NK-92 (cell line): Measurements from ENCODE around the gene TBC1D9B.

Experiments
- DNase-seq: peaks from one replicate; lab custom pipeline; 2025; ENCODE audit not compliant: unreplicated experiment; lab: John Stamatoyannopoulos, UW

Gene TBC1D9B

GRCh38 chr5:179907556-179908324 is at the start of gene TBC1D9B:
Gene TBC1D9B, minus strand, starts transcription at chr5:179907897. Its CDS starts 76 bp downstream, at chr5:179907821.
- DNase-seq: no peak

GRCh38 chr5:179955630-179956029 is 47.9 kb upstream of the TBC1D9B start:
- DNase-seq: no peak

- no peak for DNase-seq
Observed at GRCh38 chr5:179955062-179955461, 47.4 kb upstream of the TBC1D9B start.

- no peak for DNase-seq
Observed at GRCh38 chr5:179954434-179954833, 46.7 kb upstream of the TBC1D9B start.

GRCh38 chr5:179953987-179954386 is 46.3 kb upstream of the TBC1D9B start:
- DNase-seq: no peak

GRCh38 chr5:179936976-179937681 is 29.4 kb upstream of the TBC1D9B start:
- DNase-seq: no peak

GRCh38 chr5:179930788-179931473 is 23.2 kb upstream of the TBC1D9B start:
- no peak for DNase-seq

GRCh38 chr5:179927824-179928223 is 20.1 kb upstream of the TBC1D9B start:
- no peak for DNase-seq

- DNase-seq: no peak
Observed at GRCh38 chr5:179926657-179927056, 19.0 kb upstream of the TBC1D9B start.

GRCh38 chr5:179923436-179923835 is 15.7 kb upstream of the TBC1D9B start:
- no peak for DNase-seq

GRCh38 chr5:179920175-179920574 is 12.5 kb upstream of the TBC1D9B start:
- no peak for DNase-seq

GRCh38 chr5:179919487-179920060 is 11.9 kb upstream of the TBC1D9B start:
- DNase-seq: no peak

GRCh38 chr5:179918742-179919486 is 11.2 kb upstream of the TBC1D9B start:
- no peak for DNase-seq

GRCh38 chr5:179916523-179916922 is 8.8 kb upstream of the TBC1D9B start:
- no peak for DNase-seq

GRCh38 chr5:179915406-179915935 is 7.8 kb upstream of the TBC1D9B start:
- DNase-seq: no peak

- DNase-seq: no peak
Observed at GRCh38 chr5:179914032-179914755, 6.5 kb upstream of the TBC1D9B start.

- no peak for DNase-seq
Observed at GRCh38 chr5:179913461-179913860, 5.8 kb upstream of the TBC1D9B start.

- DNase-seq: no peak
Observed at GRCh38 chr5:179912951-179913350, 5.3 kb upstream of the TBC1D9B start.

- no peak for DNase-seq
Observed at GRCh38 chr5:179912386-179912785, 4.7 kb upstream of the TBC1D9B start.

- DNase-seq: no peak
Observed at GRCh38 chr5:179909224-179909623, 1.5 kb upstream of the TBC1D9B start.
